KOPT-K1 (cell line): ENCODE measurements around the gene KRT85.
"Not testable (repeated sequence)": the region's sequence is repeated elsewhere in the genome, so short reads cannot be mapped to it uniquely, and the experiment has no call there.

Experiments used
- H3K27ac ChIP-seq: fragments of 200-600 bp; sonication (generic); 2 replicates; pipeline ENCODE4 v1.5.1; 2016; ENCODE audit warnings: antibody characterized with exemption, mild to moderate bottlenecking, low read depth, low read length; ENCODE audit not compliant: poor library complexity, severe bottlenecking
- H3K36me3 ChIP-seq: fragments of 200-600 bp; sonication (generic); 2 replicates; pipeline ENCODE4 v1.5.1; 2017; ENCODE audit warnings: antibody characterized with exemption, mild to moderate bottlenecking, low read length, moderate library complexity; ENCODE audit not compliant: insufficient read depth
- H3K9me3 ChIP-seq: fragments of 200-600 bp; sonication (generic); 2 replicates; pipeline ENCODE4 v1.5.1; 2017; ENCODE audit warnings: antibody characterized with exemption, low read length, mild to moderate bottlenecking; ENCODE audit not compliant: insufficient read depth, poor library complexity, severe bottlenecking

KRT85 gene

DNA sequence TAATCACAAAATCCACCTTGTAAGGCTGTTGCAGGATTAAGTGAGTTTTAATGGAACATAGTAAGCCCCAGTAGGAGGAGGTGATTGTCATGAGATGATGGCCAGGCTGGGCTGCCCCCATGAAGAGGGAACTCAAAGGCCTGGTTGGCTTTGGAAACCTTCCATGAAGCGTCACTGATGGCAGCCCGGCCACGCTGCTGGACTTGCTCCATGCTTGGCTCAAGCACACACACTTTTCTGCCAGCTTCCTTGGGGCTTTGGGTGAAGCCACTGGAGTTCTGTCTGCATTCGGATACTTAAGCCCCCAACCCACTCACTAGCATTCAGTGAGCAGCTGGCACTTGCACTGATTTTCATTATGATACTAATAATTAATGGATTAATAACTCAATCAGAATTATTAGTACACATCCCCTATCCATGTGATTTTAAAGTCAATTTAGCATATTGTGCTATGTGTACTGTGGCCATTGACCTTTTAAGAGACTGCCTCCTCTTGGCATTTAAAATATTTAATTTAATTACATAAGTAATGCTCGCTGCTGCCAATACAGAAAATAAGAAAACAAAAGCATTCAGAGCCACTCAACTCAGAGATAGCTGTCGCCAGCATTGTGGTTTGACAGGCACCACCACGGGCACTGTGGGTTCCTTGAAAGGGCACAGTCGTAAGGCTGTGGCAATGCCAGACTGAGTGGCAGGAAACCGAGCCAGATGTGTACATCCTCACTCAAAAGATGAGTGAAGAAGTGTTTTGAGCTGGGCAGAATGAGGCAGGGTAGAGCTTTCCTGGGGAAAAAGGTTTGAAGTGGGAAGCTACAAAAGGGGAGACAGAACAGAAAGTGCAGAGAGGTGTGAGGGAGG lies 15.9 kb downstream of the KRT85 start:
- Histone ChIP-seq H3K27ac (no peak overlapping the region), H3K9me3 (no peaks in the 10 kb centered on the region), H3K36me3 (no peaks in the 10 kb centered on the region)

GRCh38 chr12:52350786-52351185 lies 16.5 kb downstream of the KRT85 start:
- H3K9me3 ChIP-seq = no peaks in the 10 kb centered on the region
- H3K27ac ChIP-seq = no peak overlapping the region
- H3K36me3 ChIP-seq = no peaks in the 10 kb centered on the region

GRCh38 chr12:52350021-52350620 lies 17.2 kb downstream of the KRT85 start:
- H3K9me3 ChIP-seq = no peaks in the 10 kb centered on the region
- H3K36me3 ChIP-seq = no peaks in the 10 kb centered on the region
- no peak overlapping the region for H3K27ac ChIP-seq

DNA sequence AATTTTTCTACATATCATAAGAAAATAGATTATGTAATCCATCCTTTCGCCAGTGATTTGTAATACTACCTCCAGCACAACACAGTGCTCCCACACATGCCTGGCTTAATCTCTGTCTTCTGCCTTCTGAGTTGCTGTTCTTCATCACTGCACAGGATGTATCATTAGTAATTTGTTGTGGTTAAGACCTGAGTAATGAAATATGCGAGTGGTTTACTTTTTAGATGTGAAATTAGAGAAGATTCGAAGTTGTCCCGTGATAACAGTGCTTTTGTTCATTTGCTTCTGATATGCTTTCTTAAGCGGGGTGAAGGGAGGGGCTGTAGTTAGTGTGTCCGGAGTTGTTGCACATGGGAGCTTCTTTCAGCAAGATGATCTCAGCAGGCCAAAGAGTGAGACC lies 18.1 kb downstream of the KRT85 start:
- no peaks in the 10 kb centered on the region for H3K9me3 ChIP-seq
- H3K27ac ChIP-seq = no peak overlapping the region
- H3K36me3 ChIP-seq = no peaks in the 10 kb centered on the region

DNA sequence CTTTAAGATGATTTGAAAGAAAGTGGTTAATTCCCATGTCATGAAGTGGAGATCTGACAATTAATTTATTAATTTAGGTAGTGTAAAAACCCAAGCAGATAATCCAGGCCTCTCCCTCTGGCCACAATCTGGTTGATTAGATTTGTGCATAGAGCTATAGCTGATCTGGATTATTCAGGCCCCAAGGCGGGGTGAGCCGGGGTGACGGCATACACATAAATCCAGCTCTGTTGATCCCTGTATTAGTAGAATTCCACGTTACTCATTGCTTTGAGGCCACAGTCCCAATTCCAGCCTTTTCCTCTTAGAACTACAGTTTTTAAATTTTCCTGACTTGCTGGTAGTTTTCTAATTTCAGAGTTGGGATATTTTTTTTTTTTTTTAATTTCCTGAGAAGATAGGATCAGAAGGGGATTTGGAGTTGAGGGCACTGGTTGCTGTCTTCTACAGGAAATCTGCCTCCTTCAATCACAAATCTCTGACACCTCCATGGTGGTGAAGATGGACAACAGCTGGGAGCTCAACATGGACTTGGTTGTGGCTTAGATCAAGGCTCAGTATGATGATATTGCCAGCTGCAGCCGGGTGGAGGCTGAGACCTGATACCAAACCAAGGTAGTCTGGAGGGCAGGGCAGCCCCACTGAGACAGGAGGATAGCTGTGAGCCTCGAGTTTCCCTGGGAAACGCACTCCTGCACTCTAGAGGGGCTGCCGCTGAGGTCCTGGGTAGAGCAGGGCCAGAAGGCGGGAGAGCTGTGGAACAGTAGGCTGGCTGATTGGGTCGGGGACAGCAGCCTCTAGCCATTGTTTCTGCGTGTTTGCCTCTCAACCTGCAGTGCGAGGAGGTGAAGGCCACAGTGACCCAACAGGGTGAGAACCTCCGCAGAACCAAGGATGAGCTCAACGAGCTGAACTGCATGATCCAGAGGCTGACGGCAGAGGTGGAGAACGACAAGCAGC lies 19.4 kb downstream of the KRT85 start:
- H3K9me3 ChIP-seq = peaks cover 3% of the 10 kb centered on the region
- H3K36me3 ChIP-seq = no peaks in the 10 kb centered on the region
- no peak overlapping the region for H3K27ac ChIP-seq

DNA sequence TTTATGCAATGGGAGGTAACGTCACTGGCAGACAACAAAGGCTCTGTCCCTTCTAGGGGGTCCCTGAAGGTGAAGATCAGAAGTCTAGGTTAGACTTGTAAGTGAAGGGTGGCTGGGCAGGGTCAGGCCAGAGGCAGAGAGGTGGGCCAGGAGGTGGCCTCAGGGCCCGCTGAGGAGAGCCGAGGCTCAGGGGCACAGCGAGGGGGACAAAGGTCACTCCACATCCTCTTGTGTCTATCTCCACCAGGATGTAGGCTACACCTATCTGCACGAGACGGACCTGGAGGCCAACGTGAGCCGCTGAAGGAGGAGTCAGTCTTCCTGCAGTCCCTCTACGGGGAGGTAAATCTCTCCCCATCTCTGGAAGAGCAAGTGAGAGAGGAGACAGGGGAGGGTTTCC lies 20.3 kb downstream of the KRT85 start:
- H3K36me3 ChIP-seq = no peaks in the 10 kb centered on the region
- peaks cover 3% of the 10 kb centered on the region for H3K9me3 ChIP-seq
- no peak overlapping the region for H3K27ac ChIP-seq

- peaks cover 3% of the 10 kb centered on the region for H3K9me3 ChIP-seq
- no peak overlapping the region for H3K27ac ChIP-seq
- H3K36me3 ChIP-seq = no peaks in the 10 kb centered on the region
These were observed 20.7 kb downstream of the KRT85 start for GRCh38 chr12:52346593-52346992.

DNA sequence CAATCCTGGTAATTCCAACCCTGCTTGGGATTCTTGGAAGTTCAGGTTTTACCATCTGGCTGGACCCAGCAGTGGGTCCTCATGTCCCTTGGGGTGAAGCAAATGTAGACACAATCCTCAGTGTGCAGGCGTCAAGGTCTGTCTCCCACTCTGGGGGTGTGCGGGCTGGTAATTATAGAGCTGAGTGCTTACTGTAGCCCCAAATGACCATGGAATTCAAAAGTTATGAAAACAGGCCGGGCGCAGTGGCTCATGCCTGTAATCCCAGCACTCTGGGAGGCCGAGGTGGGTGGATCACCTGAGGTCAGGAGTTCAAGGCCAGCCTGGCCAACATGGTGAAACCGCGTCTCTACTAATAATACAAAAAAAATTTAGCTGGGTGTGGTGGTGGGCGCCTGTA lies 22.2 kb downstream of the KRT85 start:
- H3K27ac ChIP-seq, H3K9me3 ChIP-seq: not testable (repeated sequence)

GRCh38 chr12:52344111-52344510 lies 23.2 kb downstream of the KRT85 start:
- no peaks in the 10 kb centered on the region for H3K36me3 ChIP-seq
- H3K9me3 ChIP-seq = peaks cover 3% of the 10 kb centered on the region
- H3K27ac ChIP-seq = no peak overlapping the region

More for the DNA sequence above, 22.2 kb downstream of the KRT85 start:
- H3K36me3 ChIP-seq = not testable (repeated sequence)

- H3K9me3 ChIP-seq = peaks cover 3% of the 10 kb centered on the region
These were observed 23.7 kb downstream of the KRT85 start for GRCh38 chr12:52343550-52343949.

GRCh38 chr12:52342781-52343490 lies 24.3 kb downstream of the KRT85 start:
- H3K27ac ChIP-seq = no peak overlapping the region
- H3K36me3 ChIP-seq = no peaks in the 10 kb centered on the region
- H3K9me3 ChIP-seq = peaks cover 3% of the 10 kb centered on the region

More at GRCh38 chr12:52343550-52343949, 23.7 kb downstream of the KRT85 start:
- Histone ChIP-seq H3K27ac (no peak overlapping the region), H3K36me3 (no peaks in the 10 kb centered on the region)

- H3K27ac ChIP-seq = no peak overlapping the region
- peaks cover 8% of the 10 kb centered on the region for H3K9me3 ChIP-seq
- H3K36me3 ChIP-seq = no peaks in the 10 kb centered on the region
These were observed 26.2 kb downstream of the KRT85 start for GRCh38 chr12:52341066-52341580.

DNA sequence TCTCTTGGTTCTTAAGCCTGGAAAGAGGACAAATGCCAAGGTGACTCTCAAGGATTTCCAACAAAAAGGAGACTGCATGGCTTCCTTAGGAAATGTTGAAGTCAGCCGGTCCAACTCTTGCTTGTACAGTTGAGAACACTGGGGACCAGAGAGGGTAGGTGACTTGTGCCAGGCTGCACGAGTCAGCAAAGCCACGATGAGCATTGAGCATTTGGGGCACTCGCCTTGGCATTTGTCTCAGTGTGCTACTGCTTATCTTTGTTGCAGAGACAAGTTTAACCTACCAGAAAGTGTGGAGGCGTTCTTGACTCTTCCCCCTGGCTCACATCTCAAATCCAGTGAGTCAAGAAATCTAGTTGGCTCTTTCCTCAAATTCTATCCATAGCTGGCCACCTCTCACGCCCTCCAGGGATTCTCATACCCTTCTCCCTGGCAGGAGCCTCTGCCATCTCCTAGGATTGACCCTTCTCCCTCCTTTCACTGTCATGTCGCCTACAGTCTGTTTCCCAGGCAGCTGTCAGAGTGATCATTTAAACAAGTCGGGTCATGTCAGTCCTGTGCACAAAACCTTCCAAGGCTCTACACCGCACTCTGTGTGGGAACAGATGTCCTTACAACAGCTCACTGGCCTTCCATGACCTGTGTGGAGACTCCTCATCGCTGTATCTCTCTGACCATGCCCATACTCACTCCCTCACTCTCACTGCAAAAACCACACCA lies 28.9 kb downstream of the KRT85 start:
- H3K9me3 ChIP-seq = peaks cover 5% of the 10 kb centered on the region
- no peak overlapping the region for H3K27ac ChIP-seq
- H3K36me3 ChIP-seq = no peaks in the 10 kb centered on the region

DNA sequence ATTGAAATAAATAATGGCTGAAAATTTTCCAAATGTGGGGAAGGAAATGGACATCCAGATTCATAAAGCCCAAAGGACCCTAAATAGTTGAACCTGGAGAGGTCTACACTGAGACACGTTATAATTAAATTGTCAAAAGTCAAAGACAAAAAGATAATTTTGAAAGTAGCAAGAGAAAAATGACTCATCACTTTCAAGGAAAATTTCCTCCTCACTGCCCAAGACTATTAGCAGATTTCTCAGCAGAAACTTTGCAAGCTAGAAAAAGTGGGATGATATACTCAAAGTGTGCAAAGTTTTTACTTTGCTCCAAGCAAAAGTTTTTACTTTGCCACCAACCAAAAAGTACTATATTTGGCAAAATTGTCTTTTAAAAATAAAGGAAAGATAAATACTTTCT lies 30.2 kb downstream of the KRT85 start:
- Histone ChIP-seq H3K9me3 (peaks cover 4% of the 10 kb centered on the region), H3K36me3 (no peaks in the 10 kb centered on the region), H3K27ac (no peak overlapping the region)
